SK-N-SH (cell line): ENCODE results near the gene CDHR3.

Source experiments
- FOXJ3 ChIP-seq: sonication (generic); formaldehyde crosslinking; IDR thresholded peaks from 2 replicates; pipeline ENCODE4 v1.5.1; 2020; ENCODE audit warnings: mild to moderate bottlenecking, missing genetic modification reagents
- PBX3 ChIP-seq: IDR thresholded peaks from 2 replicates; pipeline ENCODE4; 2012
- RCOR1 ChIP-seq: fragments of 150-350 bp; IDR thresholded peaks from 2 replicates; pipeline ENCODE4 v1.6.1; 2017; ENCODE audit warnings: antibody characterized with exemption, low read length
- RFX5 ChIP-seq: IDR thresholded peaks from 2 replicates; pipeline ENCODE4 v1.6.1; 2012; ENCODE audit warnings: mild to moderate bottlenecking, improper control_type of control experiment, low read length
- TF ChIP-seq, protein P1 (sequence below): fragments of 200-600 bp; sonication (generic); IDR thresholded peaks from 2 replicates; pipeline ENCODE4 v1.6.1; 2017; ENCODE audit warnings: antibody characterized with exemption, mild to moderate bottlenecking, moderate library complexity

- TF ChIP-seq RCOR1 (no peak), FOXJ3 (CRISPR knock-in tag) (no peak), PBX3 (no peak), RFX5 (no peak)
- TF ChIP-seq, protein P1, sequence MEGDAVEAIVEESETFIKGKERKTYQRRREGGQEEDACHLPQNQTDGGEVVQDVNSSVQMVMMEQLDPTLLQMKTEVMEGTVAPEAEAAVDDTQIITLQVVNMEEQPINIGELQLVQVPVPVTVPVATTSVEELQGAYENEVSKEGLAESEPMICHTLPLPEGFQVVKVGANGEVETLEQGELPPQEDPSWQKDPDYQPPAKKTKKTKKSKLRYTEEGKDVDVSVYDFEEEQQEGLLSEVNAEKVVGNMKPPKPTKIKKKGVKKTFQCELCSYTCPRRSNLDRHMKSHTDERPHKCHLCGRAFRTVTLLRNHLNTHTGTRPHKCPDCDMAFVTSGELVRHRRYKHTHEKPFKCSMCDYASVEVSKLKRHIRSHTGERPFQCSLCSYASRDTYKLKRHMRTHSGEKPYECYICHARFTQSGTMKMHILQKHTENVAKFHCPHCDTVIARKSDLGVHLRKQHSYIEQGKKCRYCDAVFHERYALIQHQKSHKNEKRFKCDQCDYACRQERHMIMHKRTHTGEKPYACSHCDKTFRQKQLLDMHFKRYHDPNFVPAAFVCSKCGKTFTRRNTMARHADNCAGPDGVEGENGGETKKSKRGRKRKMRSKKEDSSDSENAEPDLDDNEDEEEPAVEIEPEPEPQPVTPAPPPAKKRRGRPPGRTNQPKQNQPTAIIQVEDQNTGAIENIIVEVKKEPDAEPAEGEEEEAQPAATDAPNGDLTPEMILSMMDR: no peak
Measured at GRCh38 chr7:106057962-106058927, 95.2 kb downstream of the CDHR3 start.
